ENCODE measurements around the gene ANAPC15.

DNA sequence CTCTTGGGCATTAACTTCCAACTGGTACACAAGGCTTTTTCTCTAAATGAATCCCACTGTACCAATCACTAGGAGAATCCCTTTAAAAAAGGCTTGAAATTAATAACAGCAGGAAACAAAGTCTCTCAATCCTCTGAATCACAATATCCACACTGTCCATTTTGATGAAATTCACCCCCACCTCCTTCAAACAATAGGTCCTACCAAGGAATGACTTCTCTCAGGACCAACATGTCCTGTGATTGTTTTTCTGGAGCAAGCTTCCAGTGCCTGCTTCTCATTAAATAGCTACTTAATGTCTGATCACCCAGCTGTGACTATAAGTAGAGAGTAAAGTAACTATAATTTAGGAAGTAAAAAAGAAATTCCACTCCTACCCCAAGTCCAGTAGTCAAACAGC lies 45.2 kb downstream of the ANAPC15 start:
- TF ChIP-seq, protein P1, sequence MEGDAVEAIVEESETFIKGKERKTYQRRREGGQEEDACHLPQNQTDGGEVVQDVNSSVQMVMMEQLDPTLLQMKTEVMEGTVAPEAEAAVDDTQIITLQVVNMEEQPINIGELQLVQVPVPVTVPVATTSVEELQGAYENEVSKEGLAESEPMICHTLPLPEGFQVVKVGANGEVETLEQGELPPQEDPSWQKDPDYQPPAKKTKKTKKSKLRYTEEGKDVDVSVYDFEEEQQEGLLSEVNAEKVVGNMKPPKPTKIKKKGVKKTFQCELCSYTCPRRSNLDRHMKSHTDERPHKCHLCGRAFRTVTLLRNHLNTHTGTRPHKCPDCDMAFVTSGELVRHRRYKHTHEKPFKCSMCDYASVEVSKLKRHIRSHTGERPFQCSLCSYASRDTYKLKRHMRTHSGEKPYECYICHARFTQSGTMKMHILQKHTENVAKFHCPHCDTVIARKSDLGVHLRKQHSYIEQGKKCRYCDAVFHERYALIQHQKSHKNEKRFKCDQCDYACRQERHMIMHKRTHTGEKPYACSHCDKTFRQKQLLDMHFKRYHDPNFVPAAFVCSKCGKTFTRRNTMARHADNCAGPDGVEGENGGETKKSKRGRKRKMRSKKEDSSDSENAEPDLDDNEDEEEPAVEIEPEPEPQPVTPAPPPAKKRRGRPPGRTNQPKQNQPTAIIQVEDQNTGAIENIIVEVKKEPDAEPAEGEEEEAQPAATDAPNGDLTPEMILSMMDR (IDR thresholded peaks at IDR 0.05) = no peak
- TF ChIP-seq POLR2A (IDR thresholded peaks at IDR 0.05) = no peak

Measured in upper lobe of left lung (tissue), 4 donors.